CD4-positive, alpha-beta T cell treated with Interleukin-15 for 1 hour (primary cell): Measurements from ENCODE around the gene GRIFIN.
A peak's percentile ranks its signal among the peaks of the same experiment; 100 is the strongest.

Source experiments
- DNase-seq: peaks from one replicate; pipeline ENCODE4 v3.0.0-alpha.2; 2020

GRIFIN gene

GRCh38 chr7:2452643-2453270 lies 23.4 kb downstream of the GRIFIN start:
- DNase-seq, result no peak

GRCh38 chr7:2452074-2452507 lies 24.1 kb downstream of the GRIFIN start:
- peak; percentile 33 for DNase-seq

GRCh38 chr7:2451171-2452073 lies 24.8 kb downstream of the GRIFIN start:
- peak; percentile 73 for DNase-seq

- DNase-seq, result no peak
Measured at GRCh38 chr7:2450198-2451107, 25.7 kb downstream of the GRIFIN start.

- no peak for DNase-seq
Measured at GRCh38 chr7:2446676-2447075, 29.5 kb downstream of the GRIFIN start.

- DNase-seq, result no peak
Measured at GRCh38 chr7:2445898-2446555, 30.2 kb downstream of the GRIFIN start.

- no peak for DNase-seq
Measured at GRCh38 chr7:2445047-2445446, 31.2 kb downstream of the GRIFIN start.

GRCh38 chr7:2444476-2444875 lies 31.7 kb downstream of the GRIFIN start:
- no peak for DNase-seq

- DNase-seq, result no peak
Measured at GRCh38 chr7:2443491-2443890, 32.7 kb downstream of the GRIFIN start.

GRCh38 chr7:2441430-2442058 lies 34.7 kb downstream of the GRIFIN start:
- no peak for DNase-seq

GRCh38 chr7:2440608-2441245 lies 35.5 kb downstream of the GRIFIN start:
- DNase-seq, result no peak

- DNase-seq, result no peak
Measured at GRCh38 chr7:2438775-2439174, 37.4 kb downstream of the GRIFIN start.

GRCh38 chr7:2438186-2438585 lies 38.0 kb downstream of the GRIFIN start:
- no peak for DNase-seq

- DNase-seq, result no peak
Measured at GRCh38 chr7:2437537-2438148, 38.6 kb downstream of the GRIFIN start.

- no peak for DNase-seq
Measured at GRCh38 chr7:2437136-2437535, 39.1 kb downstream of the GRIFIN start.

GRCh38 chr7:2436341-2437104 lies 39.7 kb downstream of the GRIFIN start:
- no peak for DNase-seq

GRCh38 chr7:2435146-2435545 lies 41.1 kb downstream of the GRIFIN start:
- DNase-seq, result no peak

- DNase-seq, result no peak
Measured at GRCh38 chr7:2433713-2434550, 42.3 kb downstream of the GRIFIN start.
